NCI-H2081 treated with DMSO at 0.1 percent for 48 hours (cell line): ENCODE measurements around the gene CDAN1.

Experiments
- DNase-seq: peaks from one replicate; lab custom pipeline; 2025; lab: John Stamatoyannopoulos, UW

The CDAN1 gene

GRCh38 chr15:42733027-42733426 lies 3.9 kb downstream of the CDAN1 start:
- no peak for DNase-seq

GRCh38 chr15:42732095-42732827 lies 4.7 kb downstream of the CDAN1 start:
- no peak for DNase-seq

DNA sequence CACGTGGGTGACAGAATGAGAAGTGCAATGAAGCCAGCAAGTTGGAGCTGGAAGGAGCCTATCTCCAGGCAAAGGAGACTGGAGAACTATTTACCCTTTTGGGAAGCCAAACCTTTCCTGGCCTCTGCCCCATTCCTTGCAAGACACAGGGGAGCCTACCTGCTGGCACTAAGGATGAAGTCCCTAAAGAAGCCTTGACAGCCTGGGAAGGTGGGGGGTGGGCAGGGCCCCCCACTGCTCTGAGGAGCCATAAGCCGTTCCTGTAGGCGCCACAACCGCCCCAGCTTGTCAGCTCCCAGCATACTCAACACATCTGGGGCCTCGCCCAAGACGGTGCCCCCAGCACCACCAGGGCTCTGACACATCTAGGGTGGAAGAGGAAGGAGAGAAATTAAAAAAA lies 5.5 kb downstream of the CDAN1 start:
- DNase-seq: no peak

DNA sequence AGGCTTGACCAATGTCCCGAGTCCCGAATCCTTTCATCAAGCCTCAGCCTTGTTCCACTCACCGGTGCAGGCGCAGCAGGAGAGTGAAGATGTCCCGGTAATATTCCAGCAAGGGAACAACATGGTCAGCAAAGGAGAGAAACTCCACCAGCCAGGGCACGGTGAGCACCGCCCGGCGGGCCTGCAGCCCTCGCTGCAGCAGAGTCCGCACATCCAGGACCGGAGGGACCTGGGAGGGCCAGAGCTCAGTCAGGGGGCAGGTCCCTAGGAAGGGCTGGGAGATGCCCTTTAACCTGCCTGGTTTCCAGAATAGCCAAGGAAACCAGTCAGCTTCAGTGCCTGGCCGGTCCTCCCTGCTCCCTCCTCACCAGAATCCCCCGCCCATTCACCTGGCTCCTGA lies 6.4 kb downstream of the CDAN1 start:
- no peak for DNase-seq

DNA sequence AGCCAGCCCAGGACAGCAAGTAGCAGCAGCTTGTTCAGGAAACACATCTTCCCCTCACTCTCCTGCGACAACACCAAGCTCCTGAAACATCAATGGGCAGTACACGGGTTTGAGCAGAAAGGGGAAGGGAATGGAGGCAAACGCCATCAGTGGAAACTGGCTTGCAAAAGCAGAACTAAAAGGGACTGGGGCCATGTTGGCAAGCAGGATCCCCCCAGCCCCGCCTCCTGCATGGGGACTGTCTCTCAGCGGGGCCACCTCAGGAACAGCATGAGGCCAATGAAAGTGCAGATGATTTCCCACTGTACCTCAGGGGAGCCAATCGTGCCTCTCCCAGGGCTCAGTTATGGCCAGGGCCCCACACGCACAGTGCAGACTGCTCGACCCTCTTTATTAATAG lies 6.8 kb downstream of the CDAN1 start:
- DNase-seq: no peak

DNA sequence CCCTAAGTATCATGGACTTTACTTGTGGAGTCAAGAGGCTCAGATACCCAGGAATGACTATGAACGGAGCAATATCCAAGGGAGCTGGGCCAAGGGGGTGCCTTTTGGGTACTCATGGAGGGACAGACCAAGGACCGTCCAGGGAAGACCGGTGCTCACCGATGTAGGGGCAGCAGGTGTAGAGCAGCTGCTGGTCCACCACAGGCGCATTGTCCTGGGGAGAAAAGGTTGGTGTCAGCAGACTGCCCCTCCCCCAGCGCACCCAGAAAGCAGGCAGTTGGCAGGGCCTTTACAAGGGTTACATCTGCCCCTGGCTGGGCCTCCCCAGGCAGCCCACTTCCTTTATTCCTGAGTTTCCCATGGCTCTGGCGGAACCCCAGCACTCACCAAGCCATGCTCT lies 7.5 kb downstream of the CDAN1 start:
- DNase-seq: no peak

DNA sequence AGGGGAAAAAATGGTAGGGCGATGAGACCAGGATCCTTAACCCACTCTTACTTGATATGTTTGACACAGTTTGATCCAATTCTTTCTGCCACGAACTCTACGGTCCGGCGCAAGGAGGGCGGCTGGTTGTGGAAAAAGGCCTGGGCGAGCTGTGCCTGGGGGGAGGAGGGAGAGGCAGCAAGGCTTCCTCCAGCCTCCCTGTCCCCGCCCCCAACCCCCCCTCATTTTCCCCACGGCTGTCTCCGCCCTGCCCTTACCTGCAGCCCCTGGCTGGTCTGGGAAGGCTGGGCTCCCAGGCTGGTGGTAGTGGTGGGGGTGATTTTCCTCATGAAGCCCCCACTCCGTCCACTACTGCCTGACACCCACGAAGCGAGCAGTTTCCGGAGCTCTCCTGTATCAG lies 8.0 kb downstream of the CDAN1 start:
- no peak for DNase-seq

DNA sequence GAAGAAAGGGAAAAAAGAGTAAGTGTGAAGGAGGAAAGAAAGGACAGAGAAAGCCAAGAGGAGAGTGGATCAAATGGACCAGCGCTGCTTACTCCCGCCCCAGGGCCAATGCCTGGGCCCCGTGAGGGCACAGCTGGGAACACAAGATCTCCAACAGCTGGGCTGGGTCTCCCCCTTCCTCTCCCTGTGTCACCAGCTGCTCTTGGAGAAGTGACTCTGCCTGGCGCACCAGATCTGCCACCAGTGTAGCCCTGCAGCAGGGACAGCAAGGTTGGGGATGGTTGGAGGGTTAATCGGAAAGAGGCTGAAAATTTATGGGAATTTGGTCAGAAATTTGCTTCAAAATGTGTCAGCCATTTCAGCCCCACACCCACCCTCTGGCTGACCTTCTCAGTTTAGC lies 8.4 kb downstream of the CDAN1 start:
- DNase-seq: no peak

DNA sequence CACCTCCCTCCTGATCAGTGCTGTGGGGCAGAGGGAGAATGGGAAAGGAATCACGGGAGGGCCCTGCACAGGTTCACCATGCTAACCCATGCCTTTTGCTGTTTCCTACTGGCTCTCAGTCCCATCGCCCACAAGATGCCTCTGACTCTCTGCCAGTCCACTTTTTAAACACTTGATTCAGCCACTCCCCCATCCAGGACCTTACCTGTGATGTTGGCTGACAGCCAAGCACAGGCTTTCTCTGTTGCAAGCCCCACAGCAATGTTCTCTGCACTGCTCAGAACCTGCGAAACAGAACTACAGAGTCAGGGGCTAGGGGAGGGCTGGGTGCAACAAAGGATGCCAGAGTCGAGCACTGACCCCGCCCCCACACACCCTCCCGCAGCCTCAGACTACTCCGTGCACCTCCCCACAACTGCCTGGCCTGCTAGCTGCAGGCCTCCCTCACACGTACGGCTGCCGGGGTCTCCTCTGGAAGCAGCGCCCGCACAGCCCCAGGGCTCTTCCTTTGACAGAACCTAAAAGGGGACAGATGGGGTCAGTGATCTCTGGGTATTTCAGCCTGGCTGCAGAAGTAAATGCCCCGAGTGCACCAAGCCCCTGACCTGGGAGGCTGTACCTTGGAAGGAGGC lies 9.1 kb downstream of the CDAN1 start:
- DNase-seq: no peak

DNA sequence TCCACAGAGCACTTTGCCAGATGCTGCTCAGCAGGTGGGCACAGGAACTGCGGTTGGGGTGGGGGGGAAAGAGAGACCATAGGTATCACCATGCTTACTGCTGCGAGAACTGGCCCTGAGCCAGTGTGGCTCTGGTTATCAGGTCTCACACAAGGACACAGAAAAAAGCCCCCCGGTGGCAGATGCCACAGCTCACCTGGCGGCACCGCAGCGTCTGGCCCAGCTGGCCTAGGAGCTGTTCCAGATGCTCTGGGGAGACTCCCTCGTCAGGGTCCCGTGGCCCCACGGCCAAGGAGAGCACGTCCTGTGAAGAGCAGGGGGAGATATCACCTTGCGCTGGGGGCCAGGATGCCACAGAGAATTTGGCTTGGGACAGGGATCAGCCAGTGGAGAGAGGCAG lies 10.8 kb downstream of the CDAN1 start:
- DNase-seq: no peak

GRCh38 chr15:42725331-42725903 lies 11.5 kb downstream of the CDAN1 start:
- DNase-seq: no peak

DNA sequence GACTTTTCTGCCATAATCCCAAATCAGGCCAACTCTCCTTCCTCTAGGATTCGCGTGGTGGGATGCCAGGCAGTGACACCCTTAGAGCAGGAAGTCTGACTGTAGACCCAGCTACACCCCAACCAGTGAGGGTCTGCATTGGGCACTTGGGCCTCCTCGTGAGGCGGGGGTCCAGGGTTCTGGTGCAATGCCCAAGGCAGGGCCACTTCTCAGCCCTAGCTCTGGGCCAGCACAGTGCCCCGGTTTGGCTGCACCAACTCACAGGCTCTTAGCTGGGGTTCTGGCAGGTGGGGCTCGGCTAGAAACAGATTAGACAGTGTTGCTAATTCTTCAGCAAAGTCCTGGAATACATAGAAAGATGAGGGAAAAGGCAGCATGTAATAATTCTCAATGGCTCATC lies 12.7 kb downstream of the CDAN1 start:
- no peak for DNase-seq

DNA sequence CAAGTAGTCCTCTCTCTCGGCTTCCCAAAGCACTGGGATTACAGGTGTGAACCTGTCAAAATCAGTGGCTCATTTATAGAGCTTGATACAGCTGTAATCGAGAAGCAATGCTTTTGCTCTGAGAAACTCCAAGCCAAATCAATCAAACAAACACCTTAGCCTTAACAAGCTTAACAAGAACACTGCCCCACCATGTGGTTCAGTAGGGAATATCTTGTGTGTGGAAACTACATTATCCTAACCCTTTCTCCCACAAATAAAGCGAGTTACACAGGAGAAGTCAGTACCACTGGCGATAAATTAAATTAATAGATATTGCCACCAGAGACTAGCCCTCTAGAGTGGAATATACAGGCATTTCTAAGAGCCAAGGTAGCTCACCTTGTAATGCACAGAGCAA lies 13.9 kb downstream of the CDAN1 start:
- no peak for DNase-seq

DNA sequence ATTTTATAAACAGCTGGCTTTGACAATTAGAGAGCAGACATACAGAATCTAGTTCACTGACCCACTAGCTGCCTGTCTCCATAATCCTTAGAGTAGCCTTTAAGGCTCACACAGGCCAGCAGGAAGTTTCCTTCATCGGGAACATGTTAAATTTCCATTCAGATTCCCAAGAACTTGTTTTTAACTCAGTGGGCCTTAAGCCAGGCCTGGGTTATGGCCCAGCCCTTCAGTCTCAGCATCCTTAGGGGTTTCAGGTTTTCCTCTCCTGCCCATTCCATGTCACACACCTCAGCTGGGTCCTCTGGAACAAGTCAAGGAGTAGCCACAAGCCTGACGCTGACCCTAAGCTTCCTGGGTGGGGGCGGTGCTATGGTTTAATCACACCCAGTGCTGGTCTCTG lies 15.0 kb downstream of the CDAN1 start:
- DNase-seq: no peak

DNA sequence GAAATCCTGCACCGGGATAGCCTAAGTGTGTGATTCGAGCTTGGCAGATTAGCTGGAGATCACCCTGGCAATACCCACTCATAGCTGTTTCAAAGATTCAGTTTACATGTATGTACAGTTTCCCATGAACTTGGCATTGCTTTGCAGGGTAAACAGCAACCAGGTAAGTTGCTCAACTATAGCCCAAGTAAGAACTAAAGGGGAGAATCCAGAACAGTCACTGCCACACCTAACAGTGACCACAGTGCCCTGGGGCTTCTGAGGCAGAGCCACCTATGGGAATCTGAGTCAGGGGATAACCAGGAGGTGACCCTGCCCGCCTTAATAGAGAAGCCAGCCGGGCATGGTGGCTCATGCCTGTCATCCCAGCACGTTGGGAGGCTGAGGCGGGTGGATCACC lies 15.9 kb downstream of the CDAN1 start:
- DNase-seq: no peak

GRCh38 chr15:42720071-42720470 lies 16.9 kb downstream of the CDAN1 start:
- no peak for DNase-seq

GRCh38 chr15:42719043-42719442 lies 17.9 kb downstream of the CDAN1 start:
- DNase-seq: no peak

GRCh38 chr15:42716626-42717025 lies 20.3 kb downstream of the CDAN1 start:
- no peak for DNase-seq

DNA sequence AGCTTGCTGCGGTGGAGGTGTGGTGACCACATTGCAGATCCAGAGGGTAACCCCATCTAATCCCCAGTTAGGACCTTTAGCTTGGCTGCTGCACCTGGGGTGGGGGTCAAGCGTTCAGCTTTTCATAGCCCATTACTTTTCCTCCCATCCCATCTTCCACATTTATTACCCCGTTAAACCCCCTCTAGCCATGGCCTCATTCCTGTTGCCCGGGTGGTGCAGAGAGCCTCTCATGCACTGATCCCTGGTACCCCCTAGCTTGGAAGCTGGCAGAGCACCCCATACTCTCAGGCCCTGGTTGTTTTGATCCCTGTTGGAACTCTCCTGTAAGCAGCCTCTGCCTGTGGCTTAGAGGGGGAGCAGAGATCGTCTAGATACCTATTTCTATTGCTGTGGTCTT lies 20.8 kb downstream of the CDAN1 start:
- DNase-seq: no peak

DNA sequence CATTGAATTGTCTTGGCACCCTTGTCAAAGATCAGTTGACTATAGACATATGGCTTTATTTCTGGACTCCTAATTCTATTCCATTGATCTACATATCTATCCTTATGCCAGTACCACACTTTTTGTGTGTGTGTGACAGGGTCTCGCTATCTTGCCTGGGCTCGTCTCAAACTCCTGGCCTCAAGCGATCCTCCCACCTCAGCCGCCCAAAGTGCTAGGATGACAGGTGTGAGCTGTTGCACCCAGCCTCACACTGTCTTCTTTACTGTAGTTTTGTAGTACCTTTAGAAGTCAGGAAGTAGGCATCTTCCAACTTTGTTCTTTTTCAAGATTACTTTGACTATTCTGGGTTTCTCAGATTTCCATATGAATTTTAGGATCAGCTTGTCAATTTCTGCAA lies 24.3 kb downstream of the CDAN1 start:
- DNase-seq: no peak

DNA sequence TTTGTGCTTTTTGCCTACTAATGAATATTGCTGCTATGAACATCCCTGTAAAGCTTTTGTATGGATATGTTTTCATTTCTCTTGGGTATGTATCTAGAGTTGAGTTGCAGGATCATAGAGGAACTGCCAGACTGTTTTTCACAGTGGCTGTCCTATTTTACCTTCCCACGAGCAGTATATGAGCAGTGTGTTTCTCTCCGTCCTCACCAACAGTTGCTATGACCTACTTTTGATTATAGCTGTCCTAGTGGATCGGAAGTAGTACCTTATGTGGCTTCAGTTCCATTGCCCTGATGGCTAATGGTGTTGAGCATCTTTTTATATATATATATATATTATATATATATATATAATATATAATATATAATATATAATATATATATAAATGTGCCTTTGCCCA lies 25.2 kb downstream of the CDAN1 start:
- no peak for DNase-seq

- no peak for DNase-seq
Measured at GRCh38 chr15:42710662-42711061, 26.3 kb downstream of the CDAN1 start.

DNA sequence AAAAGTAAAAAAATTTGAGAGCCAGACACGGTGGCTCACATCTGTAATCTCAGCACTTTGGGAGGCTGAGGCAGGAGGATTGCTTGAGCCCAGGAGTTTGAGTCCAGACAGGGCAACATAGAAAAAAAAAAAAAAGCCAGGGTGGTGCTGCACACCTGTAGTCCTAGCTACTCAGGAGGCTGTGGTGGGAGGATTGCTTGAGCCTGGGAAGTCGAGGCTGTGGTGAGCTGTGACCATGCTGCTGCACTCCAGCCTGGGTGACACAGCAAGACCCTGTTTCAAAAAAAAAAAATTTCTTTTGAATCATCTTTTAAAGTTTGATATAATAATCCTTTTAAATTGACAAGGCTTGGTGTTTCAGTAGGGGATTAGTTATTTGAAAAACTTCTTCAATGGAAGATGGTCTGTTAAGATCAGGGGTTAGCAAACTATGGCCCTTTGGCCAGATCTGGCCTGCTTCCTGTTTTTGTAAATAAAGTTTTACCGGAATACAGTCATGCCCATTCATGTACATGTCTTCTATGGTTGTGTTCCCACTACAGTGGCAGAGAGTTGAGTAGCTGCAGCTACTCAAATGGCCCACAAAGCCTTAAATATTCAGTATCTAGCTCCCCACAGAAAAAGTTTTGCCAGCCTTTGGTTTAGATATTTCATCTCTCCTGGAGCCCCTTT lies 28.9 kb downstream of the CDAN1 start:
- no peak for DNase-seq
